Mesenchymal stem cell (in vitro differentiated cells and primary cell): Measurements from ENCODE around the gene CAPN5.

ENCODE experiments used
- DNase-seq: peaks from one replicate; pipeline ENCODE4 v3.0.0-alpha.2; 2013
- H2AFZ ChIP-seq: one replicate; pipeline ENCODE4 v1.6.1; 2013; ENCODE audit warnings: low read depth, mild to moderate bottlenecking, control low read depth, inconsistent platforms, low read length, moderate library complexity
- H2AK5ac ChIP-seq: 2 replicates; pipeline ENCODE4 v1.6.1; 2013; ENCODE audit warnings: low read length, moderate library complexity, mild to moderate bottlenecking, inconsistent platforms; ENCODE audit not compliant: severe bottlenecking
- H2BK120ac ChIP-seq: one replicate; pipeline ENCODE4 v1.6.1; 2013; ENCODE audit warnings: low read depth, mild to moderate bottlenecking, inconsistent platforms, low read length, moderate library complexity
- H2BK12ac ChIP-seq, 2 experiments: one replicate each; pipeline ENCODE4 v1.6.1; 2013; ENCODE audit warnings: inconsistent platforms in 2 of 2, low read length in 2 of 2, mild to moderate bottlenecking in 2 of 2, moderate library complexity in 2 of 2, control low read depth in 1 of 2
- H2BK15ac ChIP-seq: one replicate; pipeline ENCODE4 v1.6.1; 2013; ENCODE audit warnings: mild to moderate bottlenecking, low read depth, inconsistent platforms; ENCODE audit not compliant: poor library complexity, severe bottlenecking
- H2BK5ac ChIP-seq: 2 replicates; pipeline ENCODE4 v1.6.1; 2013; ENCODE audit warnings: low read depth, mild to moderate bottlenecking, low read length, control low read depth, inconsistent platforms; ENCODE audit not compliant: poor library complexity, severe bottlenecking
- H3K14ac ChIP-seq, 2 experiments: one replicate each; pipeline ENCODE4 v1.6.1; 2013; ENCODE audit warnings: inconsistent platforms in 2 of 2, low read length in 2 of 2, control low read depth in 1 of 2, mild to moderate bottlenecking in 1 of 2, moderate library complexity in 1 of 2
- H3K18ac ChIP-seq, 2 experiments: one replicate each; pipeline ENCODE4 v1.6.1; 2013; ENCODE audit warnings: inconsistent platforms in 2 of 2, low read length in 2 of 2, control low read depth in 1 of 2, low read depth in 1 of 2, mild to moderate bottlenecking in 1 of 2
- H3K23ac ChIP-seq, 2 experiments: one replicate each; pipeline ENCODE4 v1.6.1; 2013; ENCODE audit warnings: inconsistent platforms in 2 of 2, low read length in 2 of 2, mild to moderate bottlenecking in 2 of 2, moderate library complexity in 2 of 2, control low read depth in 1 of 2
- H3K27ac ChIP-seq: 2 replicates; pipeline ENCODE4 v1.5.1; 2013; ENCODE audit warnings: mild to moderate bottlenecking, moderate library complexity, low read length, control low read depth, inconsistent platforms; ENCODE audit not compliant: poor library complexity, severe bottlenecking
- H3K27me3 ChIP-seq, 2 experiments: 2 replicates each; pipeline versions ENCODE4 v1.6.1 to v1.7.0; 2013; ENCODE audit warnings: low read length in 2 of 2, mild to moderate bottlenecking in 2 of 2, moderate library complexity in 2 of 2, control low read depth in 1 of 2, inconsistent platforms in 1 of 2; ENCODE audit not compliant: control insufficient read depth in 1 of 2, insufficient read depth in 1 of 2
- H3K36me3 ChIP-seq, 2 experiments: 2 replicates each; pipeline versions ENCODE4 v1.6.1 to v1.7.0; 2013; ENCODE audit warnings: low read length in 2 of 2, control low read depth in 1 of 2, inconsistent platforms in 1 of 2, low read depth in 1 of 2, mild to moderate bottlenecking in 1 of 2; ENCODE audit not compliant: insufficient read depth in 2 of 2, control insufficient read depth in 1 of 2
- H3K4ac ChIP-seq, 2 experiments: one replicate each; pipeline ENCODE4 v1.6.1; 2013; ENCODE audit warnings: inconsistent platforms in 2 of 2, low read length in 2 of 2, mild to moderate bottlenecking in 2 of 2, moderate library complexity in 2 of 2, control low read depth in 1 of 2, low read depth in 1 of 2
- H3K4me1 ChIP-seq: 2 replicates; pipeline ENCODE4 v1.6.1; 2013; ENCODE audit warnings: low read depth, low read length, control low read depth; ENCODE audit not compliant: control insufficient read depth, insufficient read depth
- H3K4me2 ChIP-seq: 2 replicates; pipeline ENCODE4 v1.6.1; 2013; ENCODE audit warnings: low read length, mild to moderate bottlenecking, inconsistent platforms; ENCODE audit not compliant: poor library complexity, severe bottlenecking
- H3K4me3 ChIP-seq, 2 experiments: 2 replicates each; pipeline versions ENCODE4 v1.5.1 to v1.7.0; 2013; ENCODE audit warnings: low read length in 2 of 2, mild to moderate bottlenecking in 2 of 2, control low read depth in 1 of 2, low read depth in 1 of 2; ENCODE audit not compliant: insufficient read depth in 1 of 2
- H3K79me1 ChIP-seq: replicated peaks from 2 replicates; pipeline ENCODE4 v1.6.1; 2013; ENCODE audit warnings: mild to moderate bottlenecking, control low read depth, low read length, inconsistent platforms; ENCODE audit not compliant: poor library complexity, severe bottlenecking
- H3K9ac ChIP-seq: 2 replicates; pipeline ENCODE4 v1.7.0; 2013; ENCODE audit warnings: mild to moderate bottlenecking, low read length, moderate library complexity
- H3K9me3 ChIP-seq: 2 replicates; pipeline ENCODE4 v1.7.0; 2013; ENCODE audit warnings: mild to moderate bottlenecking, low read length; ENCODE audit not compliant: control insufficient read depth
- H4K8ac ChIP-seq: one replicate; pipeline ENCODE4 v1.6.1; 2013; ENCODE audit warnings: inconsistent platforms, mild to moderate bottlenecking, low read length, moderate library complexity
- H4K91ac ChIP-seq: one replicate; pipeline ENCODE4 v1.6.1; 2013; ENCODE audit warnings: mild to moderate bottlenecking, low read length, inconsistent platforms
- WGBS: methylation state at CpG from one replicate; pipeline ENCODE4 v1.1.7; 2013; ENCODE audit warnings: mixed read lengths; 5-methylcytosine and 5-hydroxymethylcytosine counted together

CAPN5 gene

DNA sequence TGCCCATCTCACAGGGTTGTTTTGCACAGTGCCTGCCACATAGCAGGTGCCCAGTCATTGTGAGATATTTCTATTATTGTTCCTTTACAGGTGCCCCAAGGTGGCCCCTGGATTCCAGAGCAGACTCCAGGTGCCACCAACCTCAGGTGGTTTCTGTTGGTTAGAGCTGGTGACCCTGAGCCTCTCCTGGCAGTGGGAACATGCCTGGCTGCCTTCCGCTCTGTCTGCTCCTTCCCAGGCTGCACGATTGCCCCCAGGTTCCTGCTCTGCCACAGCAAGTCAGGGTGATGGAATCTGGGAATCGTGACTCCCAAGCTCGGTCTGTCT lies 23.2 kb downstream of the CAPN5 start:
- Histone ChIP-seq H2BK5ac (no peak overlapping the region), H3K79me1 (peaks cover 2% of the 10 kb centered on the region), H2BK12ac (no peak overlapping the region), H3K23ac (no peak overlapping the region), H4K91ac (no peak overlapping the region), H3K4ac (no peak overlapping the region), H2AFZ (no peak overlapping the region), H2AK5ac (no peak overlapping the region), H4K8ac (no peak overlapping the region), H3K27ac (no peak overlapping the region), H3K27me3 (no peaks in the 10 kb centered on the region), H3K4me2 (no peak overlapping the region), H2BK15ac (no peak overlapping the region), H3K9me3 (no peaks in the 10 kb centered on the region), H3K36me3 (peaks cover 38 to 66% of the 10 kb centered on the region in 2 experiments), H3K4me1 (no peaks in the 10 kb centered on the region), H3K14ac (no peak overlapping the region), H3K9ac (no peak overlapping the region), H2BK120ac (no peak overlapping the region), H3K4me3 (no peak overlapping the region), H3K18ac (no peak overlapping the region)
- DNase-seq = no peak
- 95% methylated on average over 4 of the region's 4 CpGs for WGBS

GRCh38 chr11:77090373-77091111 lies 23.8 kb downstream of the CAPN5 start:
- peaks cover 2% of the 10 kb centered on the region for H3K79me1 ChIP-seq
- WGBS = 73% methylated on average over 13 of the region's 13 CpGs

DNA sequence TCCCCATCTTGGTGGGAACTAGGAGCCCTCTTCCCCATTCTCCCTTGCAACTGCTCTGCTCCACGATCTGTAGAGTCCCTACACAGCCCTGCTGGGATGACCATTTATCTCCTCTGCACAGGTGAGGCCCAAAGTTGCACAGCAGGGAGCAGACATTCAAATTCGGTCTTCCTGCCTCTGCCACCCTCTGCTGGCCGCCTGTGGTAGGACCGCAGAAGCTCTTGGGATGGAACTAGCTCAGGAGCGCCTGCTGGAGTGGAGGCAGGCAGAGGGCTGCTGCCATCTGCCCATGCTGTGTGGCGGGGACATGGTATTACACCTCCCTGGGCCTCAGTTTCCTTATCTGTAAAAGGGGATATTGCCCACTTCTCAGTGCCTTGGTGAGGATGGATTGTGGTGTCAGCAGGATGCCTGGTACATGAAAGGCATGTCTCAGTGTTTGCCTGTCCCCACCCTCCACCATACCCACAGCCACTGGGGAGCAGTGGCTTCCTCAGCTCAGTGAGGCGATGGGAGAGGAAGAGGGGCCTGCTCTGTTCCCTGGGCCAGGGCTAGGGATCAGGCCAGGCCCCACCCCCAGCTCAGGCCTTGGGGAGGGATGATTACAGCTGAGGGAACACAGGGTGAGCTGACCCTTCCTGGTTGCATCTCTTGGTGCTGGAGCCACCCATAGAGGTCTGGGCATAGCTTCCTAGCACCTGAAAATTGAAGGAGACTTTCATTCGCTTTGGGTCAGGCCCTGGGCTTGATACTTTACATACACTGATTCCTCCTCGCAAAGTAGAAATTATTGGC lies 24.6 kb downstream of the CAPN5 start:
- no peaks in the 10 kb centered on the region for H3K4me1 ChIP-seq
- H2BK15ac ChIP-seq = no peak overlapping the region
- WGBS = 39% methylated on average over 8 of the region's 9 CpGs
- no peak overlapping the region for H3K23ac ChIP-seq
- peaks cover 32 to 71% of the 10 kb centered on the region in 2 experiments for H3K36me3 ChIP-seq
- no peak overlapping the region for H2BK12ac ChIP-seq
- H2BK120ac ChIP-seq = no peak overlapping the region
- H2BK5ac ChIP-seq = no peak overlapping the region
- no peak overlapping the region for H3K27ac ChIP-seq
- DNase-seq = peak; percentile 69
- no peak overlapping the region for H3K9ac ChIP-seq
- H3K18ac ChIP-seq = no peak overlapping the region
- peak overlapping the region; percentile 31 for H4K91ac ChIP-seq
- H2AK5ac ChIP-seq = no peak overlapping the region
- no peak overlapping the region for H3K4ac ChIP-seq
- H2AFZ ChIP-seq = no peak overlapping the region
- H3K9me3 ChIP-seq = no peaks in the 10 kb centered on the region
- no peaks in the 10 kb centered on the region for H3K27me3 ChIP-seq
- H3K14ac ChIP-seq = no peak overlapping the region
- no peak overlapping the region for H3K4me3 ChIP-seq
- H3K4me2 ChIP-seq = no peak overlapping the region
- H3K79me1 ChIP-seq = peaks cover 3% of the 10 kb centered on the region
- no peak overlapping the region for H4K8ac ChIP-seq

More at GRCh38 chr11:77090373-77091111, 23.8 kb downstream of the CAPN5 start:
- Histone ChIP-seq H3K27me3 (no peaks in the 10 kb centered on the region), H2AK5ac (no peak overlapping the region), H3K27ac (no peak overlapping the region), H3K9me3 (no peaks in the 10 kb centered on the region), H3K23ac (no peak overlapping the region), H2BK5ac (no peak overlapping the region), H4K91ac (no peak overlapping the region), H4K8ac (no peak overlapping the region), H3K4ac (no peak overlapping the region), H3K4me2 (no peak overlapping the region), H3K4me1 (no peaks in the 10 kb centered on the region), H2BK15ac (no peak overlapping the region), H3K9ac (no peak overlapping the region), H3K36me3 (peaks cover 37 to 69% of the 10 kb centered on the region in 2 experiments), H2AFZ (no peak overlapping the region), H2BK12ac (no peak overlapping the region), H3K18ac (no peak overlapping the region), H3K4me3 (no peak overlapping the region), H2BK120ac (no peak overlapping the region), H3K14ac (no peak overlapping the region)
- DNase-seq = no peak

DNA sequence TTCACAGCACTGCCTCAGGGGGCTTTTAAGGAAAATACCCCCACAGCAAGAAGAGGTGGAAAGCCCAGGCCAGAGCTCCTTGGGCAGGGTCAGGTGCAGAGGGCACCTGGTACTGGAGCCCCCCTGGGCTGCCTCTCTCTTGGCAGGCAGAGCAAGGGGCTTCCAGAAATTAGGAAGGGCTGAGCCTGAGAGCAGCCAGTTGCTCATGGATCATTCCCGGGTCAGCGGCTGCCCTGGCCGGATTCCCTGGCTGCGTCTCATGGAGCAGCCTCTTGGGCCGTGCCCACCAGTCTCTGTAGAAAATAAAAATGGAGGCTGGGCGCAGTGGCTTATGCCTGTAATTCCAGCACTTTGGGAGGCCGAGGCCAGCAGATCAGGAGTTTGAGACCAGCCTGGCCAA lies 25.6 kb downstream of the CAPN5 start:
- H3K14ac ChIP-seq = no peak overlapping the region

More for the DNA sequence above, 25.6 kb downstream of the CAPN5 start:
- H2BK120ac ChIP-seq = no peak overlapping the region
- no peak overlapping the region for H2AFZ ChIP-seq
- H3K4me3 ChIP-seq = no peak overlapping the region
- no peak overlapping the region for H4K8ac ChIP-seq
- no peaks in the 10 kb centered on the region for H3K27me3 ChIP-seq
- no peak overlapping the region for H3K18ac ChIP-seq
- H3K36me3 ChIP-seq = peaks cover 25 to 64% of the 10 kb centered on the region in 2 experiments
- no peaks in the 10 kb centered on the region for H3K4me1 ChIP-seq
- peaks cover 6% of the 10 kb centered on the region for H3K79me1 ChIP-seq
- 84% methylated on average over 7 of the region's 7 CpGs for WGBS
- no peak overlapping the region for H3K23ac ChIP-seq
- H3K9me3 ChIP-seq = no peaks in the 10 kb centered on the region
- no peak overlapping the region for H3K4me2 ChIP-seq
- H3K9ac ChIP-seq = peak overlapping the region; percentile 26
- no peak overlapping the region for H2BK15ac ChIP-seq
- H3K27ac ChIP-seq = no peak overlapping the region
- no peak overlapping the region for H4K91ac ChIP-seq
- H2AK5ac ChIP-seq = no peak overlapping the region
- no peak overlapping the region for H2BK5ac ChIP-seq
- H2BK12ac ChIP-seq = no peak overlapping the region
- no peak overlapping the region for H3K4ac ChIP-seq
- no peak for DNase-seq
